Testis (tissue), 3 donors: ENCODE data around the gene CABP4. TPM values are rescaled to one million over a fixed set of nuclear protein-coding genes. Genes with fewer than 3 reads are reported as not detected.

Experiments used
- DNase-seq: peaks from one replicate; pipeline ENCODE4 v3.0.0-alpha.2; 2019
- H3K27ac ChIP-seq, 2 donors: fragments of 200-600 bp; sonication (generic); one replicate each; pipeline ENCODE4 v1.5.1; 2019
- H3K27me3 ChIP-seq: fragments of 200-600 bp; sonication (generic); one replicate; pipeline ENCODE4 v1.5.1; 2019
- H3K36me3 ChIP-seq: fragments of 200-600 bp; sonication (generic); one replicate; pipeline ENCODE4 v1.5.1; 2017; ENCODE audit warnings: low read depth; ENCODE audit errors: missing control alignments
- H3K4me1 ChIP-seq: fragments of 200-600 bp; sonication (generic); one replicate; pipeline ENCODE4 v1.5.1; 2019
- H3K4me3 ChIP-seq, 2 donors: fragments of 200-600 bp; sonication (generic); one replicate each; pipeline ENCODE4 v1.5.1; 2017 to 2019
- H3K9me3 ChIP-seq: fragments of 200-600 bp; sonication (generic); one replicate; pipeline ENCODE4 v1.5.1; 2017
- POLR2A ChIP-seq: fragments of 450-650 bp; IDR thresholded peaks from one replicate; pipeline ENCODE4 v1.6.1; 2017; ENCODE audit warnings: antibody characterized with exemption, mild to moderate bottlenecking, moderate library complexity
- WGBS, 2 donors: methylation state at CpG; one replicate each; pipeline ENCODE4 v1.1.5; 2018; 5-methylcytosine and 5-hydroxymethylcytosine counted together
- intact Hi-C: fragments of 100-400 bp; cut with DNase I; formaldehyde crosslinking; loops from one replicate; pipeline ENCODE4 v1.15.1; 2023; ENCODE audit warnings: low total_unique reads
- microRNA-seq, 2 donors: library from miRNA; unstranded; fragments of <30 nt; microRNA quantifications; one replicate each; pipeline ENCODE4, GENCODE V29; 2016; ENCODE audit warnings: borderline number of aligned reads in 2 of 2, borderline replicate concordance in 1 of 2
- polyA plus RNA-seq: library from polyadenylated mRNA; stranded (reverse); fragments of 350-450 nt; fragmentation: Illumina TruSeq; extraction: RNeasy Lipid Tissue Mini Kit (QIAGEN cat#74804); gene quantifications from one replicate; pipeline ENCODE4 v1.2.3, GENCODE V29; 2014; ENCODE audit warnings: low read depth, low replicate concordance; ENCODE audit not compliant: insufficient read depth
- small RNA-seq, 2 donors: library from RNA; depleted of rRNA; stranded (forward); fragments of <200 nt; gene quantifications; one replicate each; pipeline ENCODE3, GENCODE V24; 2016
- total RNA-seq, 2 donors: library from RNA; depleted of rRNA; stranded (reverse); fragments of >200 nt; gene quantifications; one replicate each; pipeline ENCODE4 v1.2.3, GENCODE V29; 2016
- TF ChIP-seq, protein P1 (sequence below), 3 experiments: fragments of 450-650 bp in 2 of 3; fragments of 200-600 bp in 1 of 3; sonication (generic) in 1 of 3; IDR thresholded peaks; one replicate each; pipeline ENCODE4 v1.5.1; 2016 to 2019; ENCODE audit warnings: antibody characterized with exemption in 3 of 3, mild to moderate bottlenecking in 2 of 3, moderate library complexity in 1 of 3

Gene CABP4
- total and polyA plus RNA-seq, 3 donors from 2014 or later = 0.87 to 1.2 (median 0.98) TPM

DNA sequence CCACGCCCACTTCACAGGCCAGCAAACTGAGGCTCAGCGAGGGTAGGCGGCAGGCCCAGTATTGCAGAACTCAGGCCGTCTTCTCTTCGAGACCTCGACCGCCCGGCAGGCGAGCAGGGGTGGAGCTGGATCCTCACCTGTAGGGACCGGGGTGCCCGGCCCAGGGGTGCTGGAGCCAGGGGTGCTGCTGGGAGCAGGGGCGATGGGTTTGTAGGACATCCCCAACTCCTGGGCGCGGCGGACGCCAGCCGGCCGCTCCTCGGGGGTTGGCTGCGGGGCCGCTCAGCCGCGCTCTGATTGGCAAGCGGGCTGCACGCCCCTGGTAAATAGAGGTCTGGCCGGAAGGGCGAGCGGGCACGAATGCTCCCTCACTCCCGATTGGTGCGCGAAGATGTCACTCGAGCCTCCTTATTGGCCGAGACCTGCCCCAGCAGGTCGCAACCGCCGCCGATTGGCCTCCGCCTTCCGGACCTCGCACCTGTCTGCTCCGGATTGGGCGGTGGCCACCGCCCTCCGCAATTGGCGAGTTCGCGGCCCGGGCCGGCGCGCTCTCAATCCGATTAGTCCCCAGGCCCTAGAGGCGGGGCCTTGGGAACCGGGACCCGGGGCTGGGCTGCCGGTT, 52.8 kb downstream of the CABP4 start, which contains the start of gene CDK2AP2:
Gene CDK2AP2 (minus strand): TSS at position 299 of the 622 bp plus-strand sequence. CDS start 80 bp downstream, at position 219.
- Histone ChIP-seq H3K4me1 (peaks cover 21% of the 10 kb centered on the region), H3K27ac (peak within 1 kb of the TSS; percentile 95 to 97), H3K36me3 (no peaks in the 10 kb centered on the region), H3K4me3 (peak within 1 kb of the TSS; percentile 74 to 82), H3K9me3 (no peaks in the 10 kb centered on the region), H3K27me3 (no peaks in the 10 kb centered on the region)
- intact Hi-C loops = no loop called here
- TF ChIP-seq, protein P1, sequence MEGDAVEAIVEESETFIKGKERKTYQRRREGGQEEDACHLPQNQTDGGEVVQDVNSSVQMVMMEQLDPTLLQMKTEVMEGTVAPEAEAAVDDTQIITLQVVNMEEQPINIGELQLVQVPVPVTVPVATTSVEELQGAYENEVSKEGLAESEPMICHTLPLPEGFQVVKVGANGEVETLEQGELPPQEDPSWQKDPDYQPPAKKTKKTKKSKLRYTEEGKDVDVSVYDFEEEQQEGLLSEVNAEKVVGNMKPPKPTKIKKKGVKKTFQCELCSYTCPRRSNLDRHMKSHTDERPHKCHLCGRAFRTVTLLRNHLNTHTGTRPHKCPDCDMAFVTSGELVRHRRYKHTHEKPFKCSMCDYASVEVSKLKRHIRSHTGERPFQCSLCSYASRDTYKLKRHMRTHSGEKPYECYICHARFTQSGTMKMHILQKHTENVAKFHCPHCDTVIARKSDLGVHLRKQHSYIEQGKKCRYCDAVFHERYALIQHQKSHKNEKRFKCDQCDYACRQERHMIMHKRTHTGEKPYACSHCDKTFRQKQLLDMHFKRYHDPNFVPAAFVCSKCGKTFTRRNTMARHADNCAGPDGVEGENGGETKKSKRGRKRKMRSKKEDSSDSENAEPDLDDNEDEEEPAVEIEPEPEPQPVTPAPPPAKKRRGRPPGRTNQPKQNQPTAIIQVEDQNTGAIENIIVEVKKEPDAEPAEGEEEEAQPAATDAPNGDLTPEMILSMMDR (IDR thresholded peaks at IDR 0.05) = no peak
- TF ChIP-seq POLR2A = no peak
- peak; percentile 100 for DNase-seq
- WGBS, 2 donors = 1 to 5% methylated on average over 8 to 57 of the region's 57 CpGs

DNA sequence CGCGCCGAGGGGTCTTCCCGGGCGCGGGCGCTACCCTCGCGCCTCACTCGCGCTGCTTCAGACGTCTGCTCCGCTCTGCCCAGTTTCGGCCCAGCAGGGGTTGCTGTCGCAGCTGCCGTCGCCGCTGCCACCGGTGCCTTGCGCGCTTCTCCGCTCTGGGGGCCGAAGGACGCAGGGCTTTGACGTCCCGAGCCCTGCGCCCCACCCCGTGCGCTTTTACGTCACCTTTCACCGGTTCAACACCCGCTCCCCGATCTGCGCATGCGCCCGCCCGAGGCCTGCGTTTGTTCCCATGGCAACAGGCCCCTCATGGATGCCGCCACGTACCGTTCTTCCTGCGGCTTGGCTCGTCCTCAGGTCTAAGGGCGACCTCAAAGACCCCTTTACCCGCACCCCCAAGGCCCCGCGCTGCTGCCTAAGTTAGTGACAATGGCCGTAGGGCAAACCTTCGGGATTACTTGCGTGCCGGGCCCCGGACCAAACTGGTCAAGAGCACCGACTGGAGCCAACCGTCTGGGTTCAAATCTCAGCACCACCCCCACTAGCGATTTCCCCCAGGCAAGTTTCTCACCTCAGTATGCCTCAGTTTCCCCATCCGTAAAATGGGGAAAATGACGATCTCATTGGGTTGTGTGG, 53.5 kb downstream of the CABP4 start:
- TF ChIP-seq POLR2A = no peak
- TF ChIP-seq, protein P1 (IDR thresholded peaks at IDR 0.05) = peak in 1 of 3 experiments; percentile 16
- 0 to 1% methylated on average over 30 to 57 of the region's 57 CpGs for WGBS, 2 donors
- intact Hi-C loops = no loop called here

DNA sequence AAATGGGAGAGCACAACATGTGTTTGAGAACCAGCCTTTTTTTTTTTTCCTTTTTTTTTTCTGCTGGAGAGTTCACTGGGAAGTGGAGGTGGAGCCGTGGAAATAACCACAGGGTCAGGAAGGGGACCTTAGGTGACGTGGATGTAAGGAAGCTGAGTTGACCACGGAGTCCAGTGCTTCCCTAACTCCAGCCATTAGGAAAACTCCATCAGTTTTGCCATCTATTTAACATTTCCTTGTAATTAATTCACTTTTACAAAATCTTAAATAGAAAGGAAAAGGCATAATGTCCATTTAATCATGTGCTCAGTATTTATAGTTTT, 54.8 kb downstream of the CABP4 start:
- Histone ChIP-seq H3K27ac (no peak overlapping the region), H3K27me3 (no peaks in the 10 kb centered on the region), H3K4me3 (no peak overlapping the region), H3K9me3 (no peaks in the 10 kb centered on the region), H3K4me1 (peaks cover 21% of the 10 kb centered on the region), H3K36me3 (no peaks in the 10 kb centered on the region)
- DNase-seq = no peak
- WGBS, 2 donors = 46 to 61% methylated on average over 3 of the region's 3 CpGs
- intact Hi-C loops = no loop called here
- TF ChIP-seq POLR2A = no peak
- TF ChIP-seq, protein P1 (IDR thresholded peaks at IDR 0.05) = no peak

More for the DNA sequence above, 53.5 kb downstream of the CABP4 start:
- H3K27ac ChIP-seq = peak overlapping the region; percentile 95 to 97
- no peaks in the 10 kb centered on the region for H3K36me3 ChIP-seq
- peak overlapping the region; percentile 74 to 82 for H3K4me3 ChIP-seq
- H3K9me3 ChIP-seq = no peaks in the 10 kb centered on the region
- no peaks in the 10 kb centered on the region for H3K27me3 ChIP-seq
- DNase-seq = peak; percentile 99
- H3K4me1 ChIP-seq = peaks cover 21% of the 10 kb centered on the region

Small RNA genes within 50 kb of the gene (microRNA-seq; reads per million reads assigned to microRNA genes)
- 0.69 to 0.70 reads per million in 2 donors for gene MIR6752

Small RNA genes within 50 kb of the gene (small RNA-seq; reads per million reads assigned to genes)
- gene MIR6752 = 0 reads per million in 2 donors

Other genes with a start within 250 kb of the CABP4 start
- gene GRK2, start 188.9 kb upstream of the CABP4 start, total RNA-seq = 10 to 100 TPM; 64.3 to 87.6 TPM
- gene GRK2, start 188.9 kb upstream of the CABP4 start, polyA plus RNA-seq = 45.6 TPM
- gene ANKRD13D, start 166.1 kb upstream of the CABP4 start, total RNA-seq = 10 to 100 TPM; 66.2 to 73.3 TPM
- gene ANKRD13D, start 166.1 kb upstream of the CABP4 start, polyA plus RNA-seq = 32.8 TPM
- 1 to 10 TPM; 6.9 to 9.8 TPM for gene SSH3, start 151.8 kb upstream of the CABP4 start, total RNA-seq
- 8.6 TPM for gene SSH3, start 151.8 kb upstream of the CABP4 start, polyA plus RNA-seq
- 10 to 100 TPM; 53.8 to 59.1 TPM for gene POLD4, start 101.8 kb upstream of the CABP4 start, total RNA-seq
- gene POLD4, start 101.8 kb upstream of the CABP4 start, polyA plus RNA-seq = 54.6 TPM
- 1 to 10 TPM; 3.7 to 6.8 TPM for gene CLCF1, start 81.8 kb upstream of the CABP4 start, total RNA-seq
- 2.7 TPM for gene CLCF1, start 81.8 kb upstream of the CABP4 start, polyA plus RNA-seq
- gene RAD9A, start 63.4 kb upstream of the CABP4 start, total RNA-seq = 10 to 100 TPM; 35.8 to 46.2 TPM
- gene RAD9A, start 63.4 kb upstream of the CABP4 start, polyA plus RNA-seq = 25.7 TPM
- gene PPP1CA, start 53.5 kb upstream of the CABP4 start, total RNA-seq = 100 to 1,000 TPM; 100 to 129 TPM
- gene PPP1CA, start 53.5 kb upstream of the CABP4 start, polyA plus RNA-seq = 79.7 TPM
- 1 to 10 TPM; 1.8 to 3.8 TPM for gene TBC1D10C, start 51.3 kb upstream of the CABP4 start, total RNA-seq
- 3.3 TPM for gene TBC1D10C, start 51.3 kb upstream of the CABP4 start, polyA plus RNA-seq
- 1 to 10 TPM in 1 of 2 donors, under 1 TPM in 1; 0.74 to 1.3 TPM for gene CARNS1, start 39.7 kb upstream of the CABP4 start, total RNA-seq
- 1.6 TPM for gene CARNS1, start 39.7 kb upstream of the CABP4 start, polyA plus RNA-seq
- 10 to 100 TPM; 46.5 to 47.4 TPM for gene RPS6KB2, start 26.9 kb upstream of the CABP4 start, total RNA-seq
- gene RPS6KB2, start 26.9 kb upstream of the CABP4 start, polyA plus RNA-seq = 30.1 TPM
- gene PTPRCAP, start 17.7 kb upstream of the CABP4 start, total RNA-seq = 1 to 10 TPM; 3.1 to 5.2 TPM
- gene PTPRCAP, start 17.7 kb upstream of the CABP4 start, polyA plus RNA-seq = 5.6 TPM
- 10 to 100 TPM; 34.6 to 48.6 TPM for gene CORO1B, start 11.9 kb upstream of the CABP4 start, total RNA-seq
- 34.3 TPM for gene CORO1B, start 11.9 kb upstream of the CABP4 start, polyA plus RNA-seq
- gene GPR152, start 2.6 kb upstream of the CABP4 start, total RNA-seq = not detected
- gene GPR152, start 2.6 kb upstream of the CABP4 start, polyA plus RNA-seq = not detected
- gene TMEM134, start 13.9 kb downstream of the CABP4 start, total RNA-seq = 100 to 1,000 TPM; 126 to 149 TPM
- 97.5 TPM for gene TMEM134, start 13.9 kb downstream of the CABP4 start, polyA plus RNA-seq
- 10 to 100 TPM; 34.6 to 61.7 TPM for gene AIP, start 27.7 kb downstream of the CABP4 start, total RNA-seq
- gene AIP, start 27.7 kb downstream of the CABP4 start, polyA plus RNA-seq = 60.7 TPM
- 10 to 100 TPM; 15.5 to 23.5 TPM for gene PITPNM1, start 50.0 kb downstream of the CABP4 start, total RNA-seq
- 19.6 TPM for gene PITPNM1, start 50.0 kb downstream of the CABP4 start, polyA plus RNA-seq
- 10 to 100 TPM; 26.4 to 38.0 TPM for gene CDK2AP2, start 52.8 kb downstream of the CABP4 start, total RNA-seq
- 20.9 TPM for gene CDK2AP2, start 52.8 kb downstream of the CABP4 start, polyA plus RNA-seq
- not detected for gene CABP2, start 68.1 kb downstream of the CABP4 start, total RNA-seq
- not detected for gene CABP2, start 68.1 kb downstream of the CABP4 start, polyA plus RNA-seq
- gene GSTP1, start 128.5 kb downstream of the CABP4 start, total RNA-seq = 100 to 1,000 TPM; 117 to 201 TPM
- gene GSTP1, start 128.5 kb downstream of the CABP4 start, polyA plus RNA-seq = 211 TPM
- gene NDUFV1, start 151.6 kb downstream of the CABP4 start, total RNA-seq = 100 to 1,000 TPM; 312 to 369 TPM
- gene NDUFV1, start 151.6 kb downstream of the CABP4 start, polyA plus RNA-seq = 187 TPM
- gene NUDT8, start 174.6 kb downstream of the CABP4 start, total RNA-seq = 1 to 10 TPM; 6.2 to 7.0 TPM
- 4.0 TPM for gene NUDT8, start 174.6 kb downstream of the CABP4 start, polyA plus RNA-seq
- gene TBX10, start 184.4 kb downstream of the CABP4 start, total RNA-seq = under 1 TPM in 1 of 2 donors, not detected in 1; 0.50 TPM
- not detected for gene TBX10, start 184.4 kb downstream of the CABP4 start, polyA plus RNA-seq
- under 1 TPM in 1 of 2 donors, not detected in 1; 0.50 TPM for gene ACY3, start 195.4 kb downstream of the CABP4 start, total RNA-seq
- 0.66 TPM for gene ACY3, start 195.4 kb downstream of the CABP4 start, polyA plus RNA-seq
- under 1 TPM in 1 of 2 donors, not detected in 1; 0.19 TPM for gene ALDH3B2, start 219.3 kb downstream of the CABP4 start, total RNA-seq
- not detected for gene ALDH3B2, start 219.3 kb downstream of the CABP4 start, polyA plus RNA-seq